K562 (cell line): ENCODE measurements around the gene SRRT. TPM values are rescaled to one million over a fixed set of nuclear protein-coding genes. Genes with fewer than 3 reads are reported as not detected.

ENCODE experiments used
- CREB1 ChIP-seq, 2 experiments: sonication (generic) in 1 of 2; formaldehyde crosslinking in 1 of 2; IDR thresholded peaks; 2 replicates each; pipeline versions ENCODE4 v1.6.1 to v1.8.0; 2012 to 2022; ENCODE audit warnings: inconsistent platforms in 1 of 2, mild to moderate bottlenecking in 1 of 2, missing genetic modification reagents in 1 of 2, moderate library complexity in 1 of 2
- DPF2 ChIP-seq: fragments of 450-650 bp; IDR thresholded peaks from 2 replicates; pipeline ENCODE4 v1.6.1; 2016
- EP400 ChIP-seq: fragments of 450-650 bp; IDR thresholded peaks from 2 replicates; pipeline ENCODE4 v1.6.1; 2017; ENCODE audit warnings: antibody characterized with exemption, mild to moderate bottlenecking, moderate library complexity
- GABPB1 ChIP-seq: sonication (generic); formaldehyde crosslinking; IDR thresholded peaks from 2 replicates; pipeline ENCODE4 v1.8.0; 2022; ENCODE audit warnings: mild to moderate bottlenecking, missing genetic modification reagents
- HCFC1 ChIP-seq: IDR thresholded peaks from 2 replicates; pipeline ENCODE4 v1.6.1; 2012; ENCODE audit warnings: low read depth, low read length, improper control_type of control experiment
- HIVEP1 ChIP-seq: fragments of 250-450 bp; sonication (Bioruptor Pico); IDR thresholded peaks from 2 replicates; pipeline ENCODE4 v1.4.0; 2020; ENCODE audit warnings: mild to moderate bottlenecking
- MAZ ChIP-seq, 2 experiments: fragments of 450-650 bp in 1 of 2; sonication (generic) in 1 of 2; formaldehyde crosslinking; IDR thresholded peaks in 1 of 2; conservative IDR thresholded peaks in 1 of 2; 2 replicates each; pipeline versions ENCODE4 v1.4.0 to v1.5.0; 2020; ENCODE audit warnings: mild to moderate bottlenecking in 1 of 2, missing genetic modification reagents in 1 of 2
- POLR2H ChIP-seq: IDR thresholded peaks from 2 replicates; pipeline ENCODE4 v1.6.1; 2016; ENCODE audit warnings: missing genetic modification characterization, low read depth, mild to moderate bottlenecking, control low read depth, missing compliant biosample characterization, moderate library complexity
- PTBP1 ChIP-seq: fragments of 200-400 bp; formaldehyde crosslinking; IDR thresholded peaks from 2 replicates; pipeline ENCODE4 v1.6.1; 2017; ENCODE audit warnings: low read depth, low read length
- PTTG1 ChIP-seq: fragments of 450-650 bp; IDR thresholded peaks from 2 replicates; pipeline ENCODE4 v1.6.1; 2016; ENCODE audit warnings: low read depth, mild to moderate bottlenecking, missing genetic modification characterization, missing compliant biosample characterization
- RBM25 ChIP-seq: fragments of 200-400 bp; formaldehyde crosslinking; IDR thresholded peaks from 2 replicates; pipeline ENCODE4 v1.6.1; 2018; ENCODE audit warnings: low read length, low read depth, moderate library complexity; ENCODE audit not compliant: severe bottlenecking
- TRIM28 ChIP-seq: fragments of 450-650 bp; IDR thresholded peaks from 2 replicates; pipeline ENCODE4 v1.6.1; 2017
- ZBTB7A ChIP-seq: IDR thresholded peaks from 2 replicates; pipeline ENCODE4 v1.6.1; 2011; ENCODE audit warnings: low read depth, mild to moderate bottlenecking, low read length, moderate library complexity, borderline replicate concordance; ENCODE audit not compliant: control insufficient read depth
- ZNF263 ChIP-seq: sonication (generic); formaldehyde crosslinking; IDR thresholded peaks from 2 replicates; pipeline ENCODE4 v1.8.0; 2022; ENCODE audit warnings: mild to moderate bottlenecking, missing genetic modification reagents, borderline replicate concordance
- ZNF431 ChIP-seq: sonication (generic); formaldehyde crosslinking; IDR thresholded peaks from 2 replicates; pipeline ENCODE4 v1.8.0; 2022; ENCODE audit warnings: mild to moderate bottlenecking, missing genetic modification reagents
- polyA plus RNA-seq, 8 experiments: library from polyadenylated mRNA; depleted of rRNA in 4 of 8; stranded (reverse) in 5 of 8; unstranded in 3 of 8; fragments of >200 nt; fragmentation: Nextera tagmentation in 2 of 8; fragmentation: Illumina TruSeq in 1 of 8; extraction: Ambion mirVana in 2 of 8; extraction: Trizol in 1 of 8; gene quantifications; 2 replicates each; pipeline versions ENCODE4 v1.2.1 to v1.2.3, GENCODE V29; 2011 to 2014; ENCODE audit warnings: inconsistent platforms in 1 of 8, missing spikeins in 1 of 8
- total RNA-seq, 7 experiments: library from RNA; depleted of rRNA in 6 of 7; stranded (reverse); fragments of >200 nt in 6 of 7; fragmentation: Illumina TruSeq in 2 of 7; extraction: Trizol in 2 of 7; gene quantifications; 2 replicates each; pipeline versions ENCODE4 v1.2.1 to v1.2.3, GENCODE V29; 2011 to 2021; ENCODE audit warnings: low replicate concordance in 1 of 7
- TF ChIP-seq, protein P1 (sequence below): fragments of 450-650 bp; IDR thresholded peaks from 2 replicates; pipeline ENCODE4 v1.6.1; 2017; ENCODE audit warnings: antibody characterized with exemption, mild to moderate bottlenecking
- TF ChIP-seq, protein P2 (sequence below): sonication (generic); formaldehyde crosslinking; IDR thresholded peaks from 2 replicates; pipeline ENCODE4 v1.5.0; 2020; ENCODE audit warnings: missing genetic modification reagents
- TF ChIP-seq, protein P3 (sequence below): sonication (generic); formaldehyde crosslinking; IDR thresholded peaks from 2 replicates; pipeline ENCODE4 v1.8.1; 2022; ENCODE audit warnings: missing genetic modification reagents
- TF ChIP-seq, protein P4 (sequence below), 2 experiments: IDR thresholded peaks; 2 replicates each; pipeline ENCODE4 v1.6.1; 2012; ENCODE audit warnings: improper control_type of control experiment in 2 of 2, low read depth in 2 of 2, low read length in 2 of 2, borderline replicate concordance in 1 of 2

Gene SRRT
- total and polyA plus RNA-seq, 9 of the 15 experiments (the other 6 are each of a cell fraction or from before 2014, with no cell fraction given) = 10.3 to 263 (median 84.4) TPM

DNA sequence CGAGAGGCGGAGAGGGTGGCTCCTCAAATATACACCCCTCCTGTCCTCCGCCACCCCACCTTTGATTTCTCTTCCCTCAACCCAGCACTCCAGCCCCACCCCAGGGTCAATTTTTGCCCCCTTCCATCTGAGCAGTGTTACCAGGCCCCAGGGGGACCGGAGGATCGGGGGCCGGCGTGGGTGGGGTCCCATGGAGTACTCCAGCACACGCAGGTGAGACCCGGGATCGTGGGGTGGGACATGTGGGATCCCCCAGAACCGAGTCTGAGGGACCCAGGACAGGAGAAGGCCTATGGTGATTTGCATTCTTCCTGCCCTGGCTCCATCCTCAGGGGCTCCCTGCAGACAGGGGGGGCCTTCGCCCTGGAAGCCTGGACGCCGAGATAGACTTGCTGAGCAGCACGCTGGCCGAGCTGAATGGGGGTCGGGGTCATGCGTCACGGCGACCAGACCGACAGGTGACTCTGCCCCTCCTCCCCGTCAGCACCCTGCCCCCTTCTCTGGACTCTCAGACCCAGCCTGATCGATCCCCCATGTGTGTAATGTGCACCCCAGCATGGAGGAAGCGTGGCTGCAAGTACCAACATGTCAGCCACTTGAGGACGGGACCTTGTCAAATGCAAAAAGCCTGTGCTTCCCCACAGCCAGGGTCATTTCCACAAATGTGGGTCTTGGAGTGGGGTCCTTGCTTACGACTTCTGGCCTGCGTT is 7.0 kb upstream of the SRRT start (continued):
- TF ChIP-seq, protein P1, sequence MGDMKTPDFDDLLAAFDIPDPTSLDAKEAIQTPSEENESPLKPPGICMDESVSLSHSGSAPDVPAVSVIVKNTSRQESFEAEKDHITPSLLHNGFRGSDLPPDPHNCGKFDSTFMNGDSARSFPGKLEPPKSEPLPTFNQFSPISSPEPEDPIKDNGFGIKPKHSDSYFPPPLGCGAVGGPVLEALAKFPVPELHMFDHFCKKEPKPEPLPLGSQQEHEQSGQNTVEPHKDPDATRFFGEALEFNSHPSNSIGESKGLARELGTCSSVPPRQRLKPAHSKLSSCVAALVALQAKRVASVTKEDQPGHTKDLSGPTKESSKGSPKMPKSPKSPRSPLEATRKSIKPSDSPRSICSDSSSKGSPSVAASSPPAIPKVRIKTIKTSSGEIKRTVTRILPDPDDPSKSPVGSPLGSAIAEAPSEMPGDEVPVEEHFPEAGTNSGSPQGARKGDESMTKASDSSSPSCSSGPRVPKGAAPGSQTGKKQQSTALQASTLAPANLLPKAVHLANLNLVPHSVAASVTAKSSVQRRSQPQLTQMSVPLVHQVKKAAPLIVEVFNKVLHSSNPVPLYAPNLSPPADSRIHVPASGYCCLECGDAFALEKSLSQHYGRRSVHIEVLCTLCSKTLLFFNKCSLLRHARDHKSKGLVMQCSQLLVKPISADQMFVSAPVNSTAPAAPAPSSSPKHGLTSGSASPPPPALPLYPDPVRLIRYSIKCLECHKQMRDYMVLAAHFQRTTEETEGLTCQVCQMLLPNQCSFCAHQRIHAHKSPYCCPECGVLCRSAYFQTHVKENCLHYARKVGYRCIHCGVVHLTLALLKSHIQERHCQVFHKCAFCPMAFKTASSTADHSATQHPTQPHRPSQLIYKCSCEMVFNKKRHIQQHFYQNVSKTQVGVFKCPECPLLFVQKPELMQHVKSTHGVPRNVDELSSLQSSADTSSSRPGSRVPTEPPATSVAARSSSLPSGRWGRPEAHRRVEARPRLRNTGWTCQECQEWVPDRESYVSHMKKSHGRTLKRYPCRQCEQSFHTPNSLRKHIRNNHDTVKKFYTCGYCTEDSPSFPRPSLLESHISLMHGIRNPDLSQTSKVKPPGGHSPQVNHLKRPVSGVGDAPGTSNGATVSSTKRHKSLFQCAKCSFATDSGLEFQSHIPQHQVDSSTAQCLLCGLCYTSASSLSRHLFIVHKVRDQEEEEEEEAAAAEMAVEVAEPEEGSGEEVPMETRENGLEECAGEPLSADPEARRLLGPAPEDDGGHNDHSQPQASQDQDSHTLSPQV = peak; percentile 80
- TF ChIP-seq POLR2H (tag) (no peak), HIVEP1 (CRISPR knock-in tag) (no peak), PTTG1 (no peak), DPF2 (no peak), ZNF431 (CRISPR knock-in tag) (no peak), CREB1 (IDR thresholded peaks at IDR 0.05) (no peak), CREB1 (CRISPR knock-in tag; IDR thresholded peaks at IDR 0.05) (0 out of 2 replicates have a peak, but pooled peaks have one; percentile 47), EP400 (no peak), ZNF263 (CRISPR knock-in tag) (no peak), ZBTB7A (peak; percentile 59; the same call in 1 of the 2 replicates), GABPB1 (CRISPR knock-in tag) (peak; percentile 63; the same call in 1 of the 2 replicates), RBM25 (no peak), HCFC1 (no peak), MAZ (CRISPR knock-in tag; conservative IDR thresholded peaks at IDR 0.05 in 1 of 2, IDR thresholded peaks at IDR 0.05 in 1 of 2) (peak in 1 of 2 experiments; percentile 52; a peak in 3 of 4 replicates), TRIM28 (no peak), PTBP1 (no peak)
- TF ChIP-seq, protein P2, sequence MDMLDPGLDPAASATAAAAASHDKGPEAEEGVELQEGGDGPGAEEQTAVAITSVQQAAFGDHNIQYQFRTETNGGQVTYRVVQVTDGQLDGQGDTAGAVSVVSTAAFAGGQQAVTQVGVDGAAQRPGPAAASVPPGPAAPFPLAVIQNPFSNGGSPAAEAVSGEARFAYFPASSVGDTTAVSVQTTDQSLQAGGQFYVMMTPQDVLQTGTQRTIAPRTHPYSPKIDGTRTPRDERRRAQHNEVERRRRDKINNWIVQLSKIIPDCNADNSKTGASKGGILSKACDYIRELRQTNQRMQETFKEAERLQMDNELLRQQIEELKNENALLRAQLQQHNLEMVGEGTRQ = no peak
- TF ChIP-seq, protein P3, sequence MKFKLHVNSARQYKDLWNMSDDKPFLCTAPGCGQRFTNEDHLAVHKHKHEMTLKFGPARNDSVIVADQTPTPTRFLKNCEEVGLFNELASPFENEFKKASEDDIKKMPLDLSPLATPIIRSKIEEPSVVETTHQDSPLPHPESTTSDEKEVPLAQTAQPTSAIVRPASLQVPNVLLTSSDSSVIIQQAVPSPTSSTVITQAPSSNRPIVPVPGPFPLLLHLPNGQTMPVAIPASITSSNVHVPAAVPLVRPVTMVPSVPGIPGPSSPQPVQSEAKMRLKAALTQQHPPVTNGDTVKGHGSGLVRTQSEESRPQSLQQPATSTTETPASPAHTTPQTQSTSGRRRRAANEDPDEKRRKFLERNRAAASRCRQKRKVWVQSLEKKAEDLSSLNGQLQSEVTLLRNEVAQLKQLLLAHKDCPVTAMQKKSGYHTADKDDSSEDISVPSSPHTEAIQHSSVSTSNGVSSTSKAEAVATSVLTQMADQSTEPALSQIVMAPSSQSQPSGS (CRISPR knock-in tag) = no peak
- TF ChIP-seq, protein P4, sequence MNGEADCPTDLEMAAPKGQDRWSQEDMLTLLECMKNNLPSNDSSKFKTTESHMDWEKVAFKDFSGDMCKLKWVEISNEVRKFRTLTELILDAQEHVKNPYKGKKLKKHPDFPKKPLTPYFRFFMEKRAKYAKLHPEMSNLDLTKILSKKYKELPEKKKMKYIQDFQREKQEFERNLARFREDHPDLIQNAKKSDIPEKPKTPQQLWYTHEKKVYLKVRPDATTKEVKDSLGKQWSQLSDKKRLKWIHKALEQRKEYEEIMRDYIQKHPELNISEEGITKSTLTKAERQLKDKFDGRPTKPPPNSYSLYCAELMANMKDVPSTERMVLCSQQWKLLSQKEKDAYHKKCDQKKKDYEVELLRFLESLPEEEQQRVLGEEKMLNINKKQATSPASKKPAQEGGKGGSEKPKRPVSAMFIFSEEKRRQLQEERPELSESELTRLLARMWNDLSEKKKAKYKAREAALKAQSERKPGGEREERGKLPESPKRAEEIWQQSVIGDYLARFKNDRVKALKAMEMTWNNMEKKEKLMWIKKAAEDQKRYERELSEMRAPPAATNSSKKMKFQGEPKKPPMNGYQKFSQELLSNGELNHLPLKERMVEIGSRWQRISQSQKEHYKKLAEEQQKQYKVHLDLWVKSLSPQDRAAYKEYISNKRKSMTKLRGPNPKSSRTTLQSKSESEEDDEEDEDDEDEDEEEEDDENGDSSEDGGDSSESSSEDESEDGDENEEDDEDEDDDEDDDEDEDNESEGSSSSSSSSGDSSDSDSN (IDR thresholded peaks at IDR 0.05; ENCODE audit: borderline replicate concordance in 1 of 2, low read depth in 2 of 2, low read length in 2 of 2) = no peak
